Esophagus muscularis mucosa (tissue), 4 donors: Measurements from ENCODE around the gene ACER3. TPM values are rescaled to one million over a fixed set of nuclear protein-coding genes. Genes with fewer than 3 reads are reported as not detected.
A peak's percentile ranks its signal among the peaks of the same experiment; 100 is the strongest.

Source experiments
- DNase-seq: peaks from one replicate; pipeline ENCODE4 v3.0.0-alpha.2; 2017; ENCODE audit errors: extremely low spot score
- H3K27ac ChIP-seq, 4 donors: fragments of 200-600 bp; sonication (generic); replicated peaks in 1 of 4; 1 replicate in 3 of 4; 2 replicates in 1 of 4; pipeline ENCODE4 v1.5.1; 2016 to 2019; ENCODE audit warnings: mild to moderate bottlenecking in 1 of 4
- H3K27me3 ChIP-seq, 4 donors: fragments of 200-600 bp; sonication (generic); one replicate each; pipeline versions ENCODE4 v1.5.1 to v1.6.0; 2016 to 2019
- H3K36me3 ChIP-seq, 4 donors: fragments of 200-600 bp; sonication (generic); one replicate each; pipeline ENCODE4 v1.5.1; 2016 to 2019
- H3K4me1 ChIP-seq, 4 donors: fragments of 200-600 bp; sonication (generic); one replicate each; pipeline ENCODE4 v1.5.1; 2016 to 2019
- H3K4me3 ChIP-seq, 4 donors: fragments of 200-600 bp; sonication (generic); 1 replicate in 2 of 4; 2 replicates in 2 of 4; pipeline ENCODE4 v1.5.1; 2016 to 2019; ENCODE audit warnings: mild to moderate bottlenecking in 4 of 4, moderate library complexity in 1 of 4
- H3K9me3 ChIP-seq, 4 donors: fragments of 200-600 bp; sonication (generic); 1 replicate in 3 of 4; 2 replicates in 1 of 4; pipeline ENCODE4 v1.5.1; 2016 to 2019
- CTCF ChIP-seq, 3 experiments: fragments of 200-600 bp in 2 of 3; fragments of 450-650 bp in 1 of 3; sonication (generic) in 2 of 3; IDR thresholded peaks; one replicate each; pipeline ENCODE4 v1.5.1; 2017 to 2019; ENCODE audit warnings: antibody characterized with exemption in 3 of 3, mild to moderate bottlenecking in 2 of 3, moderate library complexity in 1 of 3
- EP300 ChIP-seq: sonication (generic); formaldehyde crosslinking; IDR thresholded peaks from one replicate; pipeline ENCODE4 v1.6.1; 2017; ENCODE audit warnings: antibody characterized with exemption
- POLR2A ChIP-seq: fragments of 450-650 bp; IDR thresholded peaks from one replicate; pipeline ENCODE4 v1.6.1; 2017; ENCODE audit warnings: antibody characterized with exemption, moderate library complexity, mild to moderate bottlenecking, low read depth
- POLR2AphosphoS5 ChIP-seq, 2 donors: sonication (generic); formaldehyde crosslinking; IDR thresholded peaks; one replicate each; pipeline ENCODE4 v1.6.1; 2017; ENCODE audit warnings: antibody characterized with exemption in 2 of 2
- whole genome bisulfite sequencing: methylation state at CpG from one replicate; pipeline ENCODE4 v1.1.5; 2018; 5-methylcytosine and 5-hydroxymethylcytosine counted together
- intact Hi-C: fragments of 100-400 bp; cut with DNase I; formaldehyde crosslinking; loops from one replicate; pipeline ENCODE4 v1.15.1; 2023
- total RNA-seq, 4 donors: library from RNA; depleted of rRNA; stranded (reverse); fragments of >200 nt; gene quantifications; one replicate each; pipeline versions ENCODE4 v1.1.0 to v1.2.1, GENCODE V29; 2016

Gene ACER3
- total RNA-seq, 4 donors from 2014 or later: 10.5 to 12.8 (median 11.2) TPM

GRCh38 chr11:76835036-76835435 is 25.7 kb upstream of the ACER3 start:
- intact Hi-C loops: no loop called here
- H3K36me3 ChIP-seq: no peaks in the 10 kb centered on the region
- no peaks in the 10 kb centered on the region for H3K27me3 ChIP-seq
- 76% methylated on average over 2 of the region's 2 CpGs for WGBS
- H3K4me3 ChIP-seq: no peak overlapping the region
- peaks cover 25 to 39% (median 33%) of the 10 kb centered on the region in 4 donors for H3K4me1 ChIP-seq
- H3K27ac ChIP-seq: no peak overlapping the region
- DNase-seq: no peak
- no peaks in the 10 kb centered on the region for H3K9me3 ChIP-seq
- TF ChIP-seq POLR2A: no peak
- no peak for TF ChIP-seq CTCF (IDR thresholded peaks at IDR 0.05)
- TF ChIP-seq POLR2AphosphoS5 (IDR thresholded peaks at IDR 0.05): no peak
- no peak for TF ChIP-seq EP300

- Histone ChIP-seq H3K9me3 (no peaks in the 10 kb centered on the region), H3K36me3 (no peaks in the 10 kb centered on the region), H3K4me1 (peaks cover 17 to 29% (median 28%) of the 10 kb centered on the region in 4 donors), H3K27me3 (no peaks in the 10 kb centered on the region), H3K4me3 (no peak overlapping the region), H3K27ac (peak overlapping the region in 2 of 4 donors; percentile 22 to 55)
- WGBS: 65% methylated on average over 5 of the region's 5 CpGs
- DNase-seq: no peak
- TF ChIP-seq POLR2AphosphoS5 (IDR thresholded peaks at IDR 0.05) (peak in 1 of 2 donors; percentile 42), CTCF (IDR thresholded peaks at IDR 0.05) (no peak), POLR2A (no peak), EP300 (no peak)
- intact Hi-C loops: no loop called here
Observed at GRCh38 chr11:76835928-76836612, 24.6 kb upstream of the ACER3 start.

GRCh38 chr11:76836613-76837291 is 24.0 kb upstream of the ACER3 start:
- H3K36me3 ChIP-seq: no peaks in the 10 kb centered on the region
- DNase-seq: no peak
- H3K27me3 ChIP-seq: peaks cover 0 to 3% (median 0%) of the 10 kb centered on the region in 4 donors
- H3K4me1 ChIP-seq: peaks cover 13 to 28% (median 26%) of the 10 kb centered on the region in 4 donors
- intact Hi-C loops: no loop called here
- H3K27ac ChIP-seq: peak overlapping the region in 2 of 4 donors; percentile 22 to 55
- no peak for TF ChIP-seq CTCF (IDR thresholded peaks at IDR 0.05)
- TF ChIP-seq EP300: no peak
- no peak for TF ChIP-seq POLR2A
- no peak for TF ChIP-seq POLR2AphosphoS5 (IDR thresholded peaks at IDR 0.05)
- no peaks in the 10 kb centered on the region for H3K9me3 ChIP-seq
- WGBS: 74% methylated on average over 11 of the region's 11 CpGs
- no peak overlapping the region for H3K4me3 ChIP-seq

- Histone ChIP-seq H3K4me1 (peaks cover 13 to 28% (median 26%) of the 10 kb centered on the region in 4 donors), H3K27me3 (peaks cover 0 to 11% (median 0%) of the 10 kb centered on the region in 4 donors), H3K36me3 (no peaks in the 10 kb centered on the region), H3K9me3 (no peaks in the 10 kb centered on the region), H3K27ac (no peak overlapping the region), H3K4me3 (no peak overlapping the region)
- WGBS: 70% methylated on average over 7 of the region's 7 CpGs
- no peak for DNase-seq
- TF ChIP-seq POLR2A (no peak), EP300 (no peak), POLR2AphosphoS5 (IDR thresholded peaks at IDR 0.05) (no peak), CTCF (IDR thresholded peaks at IDR 0.05) (no peak)
- intact Hi-C loops: no loop called here
Observed at GRCh38 chr11:76837696-76838677, 22.7 kb upstream of the ACER3 start.
